Ovary (tissue), 9 donors: ENCODE results near the gene ARFIP1. TPM values are rescaled to one million over a fixed set of nuclear protein-coding genes. Genes with fewer than 3 reads are reported as not detected.

ENCODE experiments used
- DNase-seq, 5 donors: peaks; one replicate each; pipeline ENCODE4 v3.0.0-alpha.2; 2019 to 2020
- H3K27ac ChIP-seq, 2 donors: fragments of 200-600 bp; one replicate each; pipeline versions ENCODE4 v1.5.1 to v1.8.0; 2019 to 2022
- H3K27me3 ChIP-seq: fragments of 200-600 bp; one replicate; pipeline ENCODE4 v1.8.0; 2022
- H3K36me3 ChIP-seq: fragments of 200-600 bp; sonication (generic); one replicate; pipeline ENCODE4 v1.5.1; 2019
- H3K4me1 ChIP-seq: one replicate; pipeline ENCODE4 v1.8.1; 2013; ENCODE audit warnings: mild to moderate bottlenecking, moderate library complexity; ENCODE audit not compliant: insufficient read depth
- H3K4me3 ChIP-seq: fragments of 200-600 bp; sonication (generic); one replicate; pipeline ENCODE4 v1.5.1; 2017
- H3K9me3 ChIP-seq, 2 donors: fragments of 200-600 bp in 1 of 2; sonication (generic) in 1 of 2; one replicate each; pipeline versions ENCODE4 v1.5.1 to v1.8.1; 2013 to 2019; ENCODE audit warnings: mild to moderate bottlenecking in 1 of 2, moderate library complexity in 1 of 2
- EP300 ChIP-seq: sonication (generic); formaldehyde crosslinking; IDR thresholded peaks from one replicate; pipeline ENCODE4 v1.6.1; 2017; ENCODE audit warnings: antibody characterized with exemption
- POLR2A ChIP-seq: fragments of 450-650 bp; IDR thresholded peaks from one replicate; pipeline ENCODE4 v1.6.1; 2017; ENCODE audit warnings: antibody characterized with exemption, mild to moderate bottlenecking, moderate library complexity
- WGBS, 3 donors: extraction: QIAGEN DNeasy Blood & Tissue Kit in 1 of 3; methylation state at CpG; one replicate each; pipeline versions ENCODE4 v1.1.5 to v1.1.7; 2013 to 2017; 5-methylcytosine and 5-hydroxymethylcytosine counted together
- intact Hi-C, 4 donors: fragments of 100-400 bp; cut with DNase I; formaldehyde crosslinking; loops; one replicate each; pipeline versions ENCODE4 v1.11.0 to v1.15.1; 2022 to 2023
- polyA plus RNA-seq, 2 donors: library from polyadenylated mRNA; stranded (reverse); fragments of 200-250 nt in 1 of 2; fragments of 350-450 nt in 1 of 2; fragmentation: Illumina TruSeq in 1 of 2; extraction: RNeasy Lipid Tissue Mini Kit (QIAGEN cat#74804) in 1 of 2; gene quantifications; one replicate each; pipeline ENCODE4 v1.2.3, GENCODE V29; 2013 to 2014
- total RNA-seq, 7 donors: library from RNA; depleted of rRNA in 2 of 7; stranded (reverse); fragments of >200 nt in 2 of 7; fragmentation: NEBNext Ultra II Directional in 3 of 7; extraction: Animal tissue kit (Norgen Biotek cat#: 25700) in 3 of 7; gene quantifications; one replicate each; pipeline versions ENCODE4 v1.1.0 to v1.2.4, GENCODE V29; 2016 to 2023
- TF ChIP-seq, protein P1 (sequence below), 3 donors: fragments of 450-650 bp in 2 of 3; fragments of 200-600 bp in 1 of 3; IDR thresholded peaks; one replicate each; pipeline versions ENCODE4 v1.5.1 to v1.8.0; 2016 to 2022; ENCODE audit warnings: antibody characterized with exemption in 3 of 3, mild to moderate bottlenecking in 1 of 3
- donor health status: DM: no; HTN: no; CAD: no; lungs with moderate emphysema.
- donor health status: DM: no; HTN: no; CAD: no.
- donor health status: Bipolar disorder and iron deficiency.
- donor health status: DM: yes; HTN: yes; CAD: no.
- donor health status: DM: no; HTN: no; CAD: no.
- donor health status: DM: yes; HTN: yes; CAD: no.

ARFIP1 gene
- total and polyA plus RNA-seq, 9 donors = 15.6 to 47.4 (median 29.8) TPM

DNA sequence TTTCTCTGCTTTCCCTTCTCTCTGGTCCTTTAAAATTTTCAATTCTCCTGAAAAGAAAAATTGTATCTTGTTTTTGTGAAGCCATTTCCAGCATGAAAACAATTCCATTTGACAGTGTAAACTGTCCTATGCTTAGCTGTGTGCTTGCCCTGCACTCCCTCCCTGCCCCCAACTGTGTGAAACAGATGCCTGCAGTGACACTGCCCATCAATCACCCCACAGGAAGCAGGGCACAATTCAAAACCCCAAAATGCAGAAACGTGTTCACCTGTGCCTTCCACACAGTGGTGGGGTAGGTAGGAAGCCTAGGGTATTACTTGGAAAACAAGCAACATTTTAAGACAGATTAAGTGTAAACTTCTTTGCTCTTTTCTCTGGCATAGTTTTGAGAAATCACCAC is 150.1 kb downstream of the ARFIP1 start:
- DNase-seq = no peak
- intact Hi-C loops = no loop called here
- no peaks in the 10 kb centered on the region for H3K9me3 ChIP-seq
- 57 to 73% (median 67%) methylated on average over 1 of the region's 1 CpG for WGBS, 3 donors
- no peak overlapping the region for H3K4me3 ChIP-seq
- H3K36me3 ChIP-seq = no peaks in the 10 kb centered on the region
- no peaks in the 10 kb centered on the region for H3K27me3 ChIP-seq
- H3K4me1 ChIP-seq = no peaks in the 10 kb centered on the region
- TF ChIP-seq EP300 (no peak), POLR2A (no peak)
- TF ChIP-seq, protein P1, sequence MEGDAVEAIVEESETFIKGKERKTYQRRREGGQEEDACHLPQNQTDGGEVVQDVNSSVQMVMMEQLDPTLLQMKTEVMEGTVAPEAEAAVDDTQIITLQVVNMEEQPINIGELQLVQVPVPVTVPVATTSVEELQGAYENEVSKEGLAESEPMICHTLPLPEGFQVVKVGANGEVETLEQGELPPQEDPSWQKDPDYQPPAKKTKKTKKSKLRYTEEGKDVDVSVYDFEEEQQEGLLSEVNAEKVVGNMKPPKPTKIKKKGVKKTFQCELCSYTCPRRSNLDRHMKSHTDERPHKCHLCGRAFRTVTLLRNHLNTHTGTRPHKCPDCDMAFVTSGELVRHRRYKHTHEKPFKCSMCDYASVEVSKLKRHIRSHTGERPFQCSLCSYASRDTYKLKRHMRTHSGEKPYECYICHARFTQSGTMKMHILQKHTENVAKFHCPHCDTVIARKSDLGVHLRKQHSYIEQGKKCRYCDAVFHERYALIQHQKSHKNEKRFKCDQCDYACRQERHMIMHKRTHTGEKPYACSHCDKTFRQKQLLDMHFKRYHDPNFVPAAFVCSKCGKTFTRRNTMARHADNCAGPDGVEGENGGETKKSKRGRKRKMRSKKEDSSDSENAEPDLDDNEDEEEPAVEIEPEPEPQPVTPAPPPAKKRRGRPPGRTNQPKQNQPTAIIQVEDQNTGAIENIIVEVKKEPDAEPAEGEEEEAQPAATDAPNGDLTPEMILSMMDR (IDR thresholded peaks at IDR 0.05) = no peak
- H3K27ac ChIP-seq = no peak overlapping the region

DNA sequence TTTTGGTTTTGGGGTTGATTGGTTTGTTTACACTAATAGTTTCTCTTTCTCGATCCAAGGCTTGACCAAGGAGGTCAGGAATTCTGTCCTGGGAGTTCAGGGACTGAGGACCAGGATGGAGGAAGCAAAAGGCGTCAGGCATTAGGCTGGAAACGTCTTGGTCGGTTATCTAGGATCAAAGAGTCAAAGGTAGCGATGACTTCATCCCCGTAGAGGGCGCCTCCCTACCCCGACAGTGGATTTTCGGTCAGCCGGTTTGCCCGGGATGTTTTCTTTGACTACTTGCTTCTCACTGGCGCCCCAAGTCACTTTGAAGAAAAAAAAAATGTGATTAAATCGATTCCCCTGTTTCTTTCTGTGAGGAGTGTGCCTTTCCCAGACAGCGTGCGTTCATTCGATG is 155.4 kb downstream of the ARFIP1 start:
- 64 to 76% (median 71%) methylated on average over 16 of the region's 16 CpGs for WGBS, 3 donors
- Histone ChIP-seq H3K9me3 (no peaks in the 10 kb centered on the region), H3K27ac (no peak overlapping the region), H3K4me1 (peaks cover 5% of the 10 kb centered on the region), H3K4me3 (no peak overlapping the region), H3K36me3 (no peaks in the 10 kb centered on the region), H3K27me3 (no peaks in the 10 kb centered on the region)
- TF ChIP-seq POLR2A = no peak
- TF ChIP-seq EP300 = no peak
- TF ChIP-seq, protein P1 (IDR thresholded peaks at IDR 0.05) = no peak
- DNase-seq = no peak
- intact Hi-C loops = no loop called here

DNA sequence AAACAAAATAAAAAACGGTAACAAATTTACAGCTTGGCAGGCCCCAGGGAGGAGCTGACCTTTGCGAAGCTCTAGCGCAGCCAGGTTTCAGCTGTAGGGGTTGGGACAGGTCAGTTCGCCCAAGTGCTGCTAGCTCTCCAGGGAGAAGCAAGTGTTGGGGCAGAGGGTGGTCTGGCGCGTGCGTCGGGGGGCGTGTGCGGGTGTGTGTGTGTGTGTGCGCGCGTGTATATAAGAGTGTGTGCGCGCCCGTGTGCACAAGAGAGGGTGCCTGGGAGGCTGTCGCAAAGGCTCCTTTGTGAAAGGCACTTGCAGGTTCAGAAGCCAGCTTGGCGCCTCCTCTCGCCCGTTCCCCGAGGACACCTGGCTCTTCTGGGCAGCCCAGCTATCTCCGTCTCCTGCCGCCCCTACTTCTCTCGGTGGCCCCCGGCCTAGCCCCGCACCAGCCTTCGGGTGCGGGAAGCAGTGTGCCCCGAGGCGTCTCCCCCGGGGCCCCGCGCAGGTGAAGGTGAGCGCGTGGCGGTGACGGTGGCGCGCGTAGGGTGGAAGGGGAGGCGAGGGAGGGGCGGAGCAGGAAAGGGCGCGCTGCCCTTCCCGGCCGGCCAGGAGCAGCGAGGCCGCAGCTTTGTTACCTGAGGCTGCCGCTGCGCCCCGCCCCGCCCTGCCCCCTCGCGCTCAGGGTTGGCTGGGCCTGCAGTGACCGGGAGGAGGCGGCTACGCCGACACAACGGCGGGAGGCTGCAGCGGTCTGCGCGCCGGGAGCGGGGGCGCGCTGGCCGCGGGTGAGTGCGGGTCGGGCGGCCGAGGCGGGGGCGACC is 156.1 kb downstream of the ARFIP1 start, which contains the start of gene FHDC1:
TSS of gene FHDC1 (plus strand) at position 693 of the 815 bp plus-strand sequence. CDS start 6,735 bp downstream, outside the sequence.
- peak in 2 of 5 donors; percentile 19 to 28 for DNase-seq
- WGBS, 3 donors = 3 to 4% (median 4%) methylated on average over 61 to 75 of the region's 75 CpGs
- no peak within 1 kb of the TSS for H3K27ac ChIP-seq
- H3K9me3 ChIP-seq = no peaks in the 10 kb centered on the region
- TF ChIP-seq EP300 = no peak
- TF ChIP-seq, protein P1 (IDR thresholded peaks at IDR 0.05) = no peak
- no peak for TF ChIP-seq POLR2A
- H3K27me3 ChIP-seq = no peaks in the 10 kb centered on the region
- no peaks in the 10 kb centered on the region for H3K36me3 ChIP-seq
- peak within 1 kb of the TSS; percentile 59 for H3K4me3 ChIP-seq
- intact Hi-C loops = no loop called here
- peaks cover 5% of the 10 kb centered on the region for H3K4me1 ChIP-seq

DNA sequence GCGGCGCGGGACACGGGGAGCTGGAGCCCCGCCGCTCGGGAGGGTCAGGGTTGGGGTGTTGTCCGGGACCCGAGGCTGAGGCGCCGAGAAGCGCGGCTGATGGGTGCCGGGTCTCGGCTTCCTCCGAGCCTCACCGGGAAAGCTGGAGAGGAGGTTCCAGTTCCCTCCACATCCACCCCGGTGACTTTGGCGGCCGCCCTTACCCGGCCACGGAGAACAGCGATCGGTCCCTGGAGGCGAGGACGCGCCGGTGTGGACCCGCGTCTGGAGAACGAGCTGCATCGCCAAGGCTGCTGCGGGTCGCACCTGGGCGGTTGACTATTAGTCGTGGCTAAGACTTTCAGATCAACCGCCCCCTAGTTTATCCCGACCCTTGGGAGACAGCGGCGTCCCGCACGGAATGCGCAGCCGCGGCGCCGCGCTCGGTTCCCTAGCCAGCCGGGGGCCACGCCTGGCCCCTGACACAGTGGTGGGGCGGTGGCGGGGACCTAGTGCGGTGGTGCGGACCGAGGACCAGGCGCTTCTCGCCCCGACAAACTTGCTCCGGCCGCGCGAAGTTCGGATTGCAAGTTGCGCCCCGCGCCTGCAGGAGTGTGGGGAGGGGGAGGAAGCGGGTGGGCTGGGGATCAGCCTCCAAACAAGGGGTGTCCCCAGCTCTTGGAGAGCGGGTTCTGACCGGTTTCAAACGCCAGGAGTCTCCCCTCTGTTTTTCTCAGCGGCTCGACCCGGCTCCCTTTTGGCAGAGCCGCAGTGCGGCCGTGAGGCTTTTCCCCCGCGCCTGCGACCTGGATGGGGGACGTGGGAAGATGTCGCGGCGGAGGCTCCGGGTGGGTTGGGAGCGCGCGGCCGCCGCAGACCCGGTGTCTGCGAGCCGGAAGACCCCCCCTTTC is 156.9 kb downstream of the ARFIP1 start:
- peak in 2 of 5 donors; percentile 38 to 46 for DNase-seq
- TF ChIP-seq, protein P1 (IDR thresholded peaks at IDR 0.05) = no peak
- TF ChIP-seq POLR2A = no peak
- 0 to 1% (median 0%) methylated on average over 72 to 93 of the region's 93 CpGs for WGBS, 3 donors
- Histone ChIP-seq H3K27me3 (no peaks in the 10 kb centered on the region), H3K9me3 (no peaks in the 10 kb centered on the region), H3K4me3 (peak overlapping the region; percentile 59), H3K4me1 (peaks cover 5% of the 10 kb centered on the region), H3K36me3 (no peaks in the 10 kb centered on the region), H3K27ac (no peak overlapping the region)
- intact Hi-C loops = no loop called here
